Sciatic nerve (tissue), 2 donors: ENCODE measurements around the gene PIBF1. TPM values are rescaled to one million over a fixed set of nuclear protein-coding genes. Genes with fewer than 3 reads are reported as not detected.
"Not testable (repeated sequence)": the region's sequence is repeated elsewhere in the genome, so short reads cannot be mapped to it uniquely, and the experiment has no call there.

Source experiments
- ATAC-seq: fragments of 200-7000 bp; cut with Tn5 transposase; one replicate; pipeline ENCODE4 v1.9.1; 2020; ENCODE audit warnings: mild to moderate bottlenecking, moderate library complexity
- DNase-seq: peaks from one replicate; pipeline ENCODE4 v3.0.0-alpha.2; 2020; ENCODE audit warnings: low spot score
- intact Hi-C: fragments of 100-400 bp; cut with DNase I; formaldehyde crosslinking; loops from one replicate; pipeline ENCODE4 v1.14.2; 2022
- total RNA-seq: library from RNA; stranded (reverse); fragmentation: NEBNext Ultra II Directional; extraction: Animal tissue kit (Norgen Biotek cat#: 25700); gene quantifications from one replicate; pipeline ENCODE4 v1.2.1, GENCODE V29; 2021
- donor health status: DM: no; HTN: no; CAD: no.
- donor health status: DM: no; HTN: no; CAD: no.

PIBF1 gene
- total RNA-seq, 1 donor from 2014 or later = 36.1 TPM

DNA sequence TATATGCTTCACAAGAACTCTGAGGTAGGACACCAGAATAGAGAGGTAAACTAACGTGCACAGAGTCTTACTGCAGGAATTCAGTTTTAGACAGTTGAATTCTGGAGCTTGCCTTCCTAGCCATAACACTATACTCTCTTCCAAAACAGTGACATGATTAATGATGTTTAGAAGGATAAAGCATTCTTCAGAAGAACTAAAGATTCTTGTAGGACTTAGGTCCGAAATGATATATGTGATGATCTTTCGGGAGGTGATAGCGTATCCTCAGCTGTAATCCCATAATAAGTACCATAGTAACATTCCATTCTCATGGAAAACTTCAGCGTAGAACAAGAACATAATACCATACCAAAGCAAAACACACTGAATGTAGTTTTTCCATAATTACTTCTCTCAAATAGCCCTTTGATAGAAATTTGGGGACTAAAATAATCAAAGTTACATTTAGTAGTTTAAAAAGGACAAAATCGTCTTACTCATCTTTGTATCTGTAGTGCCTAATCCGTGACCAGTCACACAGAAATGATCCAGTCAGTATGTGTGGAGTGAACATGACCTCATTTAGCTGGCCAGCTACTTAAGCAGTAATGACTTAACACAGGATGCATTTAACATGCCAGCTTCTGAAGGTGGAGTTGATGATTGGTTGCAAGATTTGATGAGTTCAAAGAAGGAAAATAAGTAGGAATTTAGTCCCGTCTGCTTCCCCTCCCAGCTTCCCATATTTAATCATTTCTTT, 38.4 kb downstream of the PIBF1 start:
- intact Hi-C loops = no loop called here
- no peak for ATAC-seq
- no peak for DNase-seq

DNA sequence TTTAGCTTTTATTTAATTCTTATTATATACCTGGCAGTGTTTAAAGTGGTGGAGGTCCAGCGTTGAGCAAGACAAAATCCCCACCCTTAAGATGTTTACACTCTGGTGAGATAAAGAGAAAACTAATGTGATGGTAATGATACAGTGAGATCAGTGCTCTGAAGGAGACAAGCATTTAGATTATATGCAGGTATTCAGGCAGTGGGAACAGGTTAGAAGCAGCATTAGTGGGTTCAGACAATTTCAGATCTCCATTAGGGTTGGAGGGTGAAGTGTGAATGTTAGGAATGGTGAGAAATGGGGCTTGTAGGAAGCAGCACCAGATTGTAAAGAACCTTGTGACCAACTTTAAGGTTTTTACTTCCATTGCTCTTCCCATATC, 39.0 kb downstream of the PIBF1 start:
- no peak for ATAC-seq
- intact Hi-C loops = no loop called here
- no peak for DNase-seq

DNA sequence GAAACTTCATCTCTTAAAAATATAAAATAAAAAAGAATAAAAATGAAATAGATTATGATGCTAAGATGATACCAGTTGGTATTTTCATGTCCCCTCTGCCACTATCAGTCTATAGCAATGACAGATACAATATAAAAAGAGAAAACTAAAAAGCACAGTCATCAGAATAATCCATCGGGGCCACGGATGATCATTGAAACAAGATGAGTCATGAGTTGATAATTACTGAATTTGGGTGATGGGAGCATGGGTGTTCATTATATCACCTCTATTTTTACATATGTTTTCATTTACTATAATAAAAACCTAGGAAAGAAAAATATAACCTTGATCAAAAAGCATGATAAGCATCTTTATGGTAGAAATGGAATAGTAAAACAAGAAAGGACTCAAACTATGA, 41.1 kb downstream of the PIBF1 start:
- ATAC-seq = no peak
- intact Hi-C loops = no loop called here
- DNase-seq = no peak

DNA sequence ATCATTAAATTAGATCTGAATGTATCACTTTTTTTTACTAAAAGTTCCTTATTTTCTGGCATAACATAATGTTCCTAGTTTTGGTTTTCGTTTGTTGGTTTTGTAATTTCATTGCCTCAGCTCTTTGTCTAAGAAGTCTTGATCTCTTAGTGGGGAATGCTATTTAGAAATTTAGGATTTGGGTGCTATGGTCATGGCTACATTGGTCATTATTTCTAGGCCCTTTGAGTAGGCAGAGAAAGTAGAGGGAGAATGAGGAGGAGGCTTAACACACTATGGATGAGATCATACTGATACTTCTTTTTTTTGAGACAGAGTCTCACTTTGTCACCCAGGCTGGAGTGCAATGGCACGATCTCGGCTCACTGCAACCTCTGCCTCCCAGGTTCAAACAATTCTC, 41.8 kb downstream of the PIBF1 start:
- DNase-seq = no peak
- intact Hi-C loops = no loop called here
- ATAC-seq = no peak

DNA sequence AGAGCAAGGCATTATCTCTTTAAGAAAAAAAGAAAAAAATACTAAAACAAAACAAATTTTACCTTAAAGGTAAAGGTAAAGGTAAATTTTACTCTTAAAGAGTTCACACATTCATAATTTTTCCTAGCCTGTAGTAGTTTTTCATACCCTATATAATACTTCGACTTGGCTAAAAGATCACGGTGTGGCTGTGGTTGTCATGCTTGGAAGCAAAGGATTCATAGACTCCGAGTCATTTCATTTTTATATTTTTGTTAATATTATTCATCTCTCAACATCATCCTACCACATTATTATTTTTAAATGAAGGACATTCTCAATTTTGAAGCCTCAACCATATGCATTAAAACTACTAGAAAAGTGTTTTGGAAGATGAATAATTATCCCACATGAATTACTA, 52.7 kb downstream of the PIBF1 start:
- DNase-seq (no peak), ATAC-seq (no peak)
- intact Hi-C loops = no loop called here

GRCh38 chr13:72839831-72840426, 58.0 kb downstream of the PIBF1 start:
- intact Hi-C loops = no loop called here
- peak; percentile 56 for DNase-seq
- peak; percentile 65 for ATAC-seq

- ATAC-seq (no peak), DNase-seq (no peak)
- intact Hi-C loops = no loop called here
These were observed 61.1 kb downstream of the PIBF1 start for GRCh38 chr13:72842991-72843390.

- ATAC-seq, intact Hi-C loops, DNase-seq: not testable (repeated sequence)
These were observed 63.2 kb downstream of the PIBF1 start for GRCh38 chr13:72845148-72845547.

DNA sequence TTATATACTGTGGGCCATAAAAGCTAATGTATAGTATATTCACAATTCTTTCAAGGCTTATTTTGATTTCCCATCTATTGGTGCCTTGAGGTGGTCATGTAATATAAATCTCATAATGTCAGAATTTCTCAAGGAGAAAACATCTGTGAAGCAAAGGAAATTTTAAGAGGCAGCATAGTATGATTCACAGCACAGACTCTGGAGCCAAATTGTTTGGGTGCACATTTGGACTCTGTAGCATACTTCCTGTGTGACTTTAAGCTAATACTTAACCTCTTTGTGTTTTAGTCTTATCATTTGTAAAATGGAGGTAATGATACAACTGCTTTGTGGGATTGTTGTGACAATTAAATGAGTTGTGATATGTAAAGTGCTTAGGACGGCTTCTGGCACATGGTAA, 67.6 kb downstream of the PIBF1 start:
- intact Hi-C loops = no loop called here
- DNase-seq = no peak
- no peak for ATAC-seq

GRCh38 chr13:72850959-72851677, 69.2 kb downstream of the PIBF1 start:
- DNase-seq (peak; percentile 52), ATAC-seq (no peak)
- intact Hi-C loops = no loop called here

GRCh38 chr13:72851678-72852014, 69.7 kb downstream of the PIBF1 start:
- ATAC-seq (no peak), DNase-seq (no peak)
- intact Hi-C loops = no loop called here

DNA sequence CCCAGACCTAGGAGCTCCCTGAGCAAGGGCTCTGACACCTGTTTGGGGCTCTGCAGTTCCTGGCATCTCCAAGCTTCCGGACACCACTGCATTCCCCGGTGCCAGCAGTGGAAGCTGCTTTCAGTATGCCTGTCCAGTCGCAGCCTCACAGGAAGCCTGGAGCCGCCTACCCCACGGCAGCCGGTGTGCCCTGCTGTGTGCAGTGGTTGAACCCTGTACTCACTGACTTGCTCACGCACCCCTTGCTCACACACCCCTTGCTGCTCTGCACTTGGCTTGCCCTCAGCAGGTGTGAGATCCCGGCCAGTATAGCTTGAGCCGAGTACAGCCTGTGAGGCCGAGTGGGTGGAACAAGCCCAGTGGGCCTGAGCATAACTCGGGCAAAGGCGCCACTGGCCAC, 70.3 kb downstream of the PIBF1 start:
- ATAC-seq = no peak
- DNase-seq = no peak
- intact Hi-C loops = no loop called here

GRCh38 chr13:72853000-72853399, 71.1 kb downstream of the PIBF1 start:
- DNase-seq = no peak
- ATAC-seq = no peak
- intact Hi-C loops = no loop called here

DNA sequence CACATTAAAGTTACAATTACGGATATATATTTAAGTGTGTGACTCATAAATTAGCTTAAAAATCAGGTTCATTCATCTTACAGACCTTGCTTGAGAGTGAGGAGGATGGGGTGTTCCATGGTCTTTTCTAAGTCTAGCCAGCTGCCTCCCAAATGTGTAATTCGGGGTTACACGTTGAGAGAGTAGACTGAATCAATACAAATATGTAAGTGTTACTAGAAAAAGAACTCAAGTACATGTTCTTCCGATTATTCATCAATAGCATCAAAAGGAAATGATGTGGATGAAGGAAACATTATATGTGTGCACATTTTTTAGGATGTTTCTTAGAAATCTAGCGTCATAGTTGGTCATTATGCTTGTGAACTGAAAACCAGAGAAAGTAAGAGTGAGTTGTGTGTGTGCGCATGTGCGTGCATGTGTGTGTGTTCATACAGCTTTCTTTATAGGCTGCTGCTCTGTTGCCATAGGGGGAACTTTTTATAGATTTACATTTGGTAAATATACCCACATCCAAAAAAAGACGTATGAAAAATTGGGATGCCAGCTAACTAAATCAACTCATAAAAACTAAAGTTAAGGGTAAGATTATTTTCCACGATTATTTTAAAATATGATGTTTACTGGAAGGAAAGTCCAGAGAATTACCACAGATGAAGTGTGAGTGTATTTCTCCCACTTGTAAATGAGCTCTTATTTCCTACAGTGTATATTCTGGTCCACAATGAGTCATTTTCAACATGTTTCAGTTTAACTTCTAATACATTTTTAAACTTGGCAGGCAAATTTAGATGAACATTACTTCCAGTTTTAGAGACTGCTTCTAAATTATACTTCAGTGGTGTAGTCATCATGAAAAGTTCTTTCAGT, 82.4 kb downstream of the PIBF1 start:
- ATAC-seq (no peak), DNase-seq (no peak)
- intact Hi-C loops = no loop called here

DNA sequence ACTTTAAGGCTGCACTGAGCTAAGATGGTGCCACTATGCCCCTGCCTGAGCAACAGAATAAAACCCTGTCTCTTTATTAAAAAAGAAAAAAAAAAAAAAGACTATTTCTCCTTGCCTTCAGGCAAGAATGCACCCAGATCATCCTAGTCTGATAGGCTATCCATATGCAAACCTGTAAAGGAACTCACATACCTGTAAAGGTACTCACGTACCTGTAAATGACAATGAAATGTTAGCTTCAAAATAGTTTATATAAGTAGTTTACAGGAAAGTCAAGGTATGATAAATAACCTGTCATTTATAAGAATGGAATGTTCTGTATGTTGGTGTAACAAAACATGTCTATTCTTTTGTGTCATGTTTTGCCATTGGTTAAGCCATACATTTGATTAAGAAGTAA, 86.3 kb downstream of the PIBF1 start:
- intact Hi-C loops = no loop called here
- DNase-seq = no peak
- ATAC-seq = no peak

- intact Hi-C loops = no loop called here
- DNase-seq (no peak), ATAC-seq (no peak)
These were observed 93.3 kb downstream of the PIBF1 start for GRCh38 chr13:72875233-72875632.

DNA sequence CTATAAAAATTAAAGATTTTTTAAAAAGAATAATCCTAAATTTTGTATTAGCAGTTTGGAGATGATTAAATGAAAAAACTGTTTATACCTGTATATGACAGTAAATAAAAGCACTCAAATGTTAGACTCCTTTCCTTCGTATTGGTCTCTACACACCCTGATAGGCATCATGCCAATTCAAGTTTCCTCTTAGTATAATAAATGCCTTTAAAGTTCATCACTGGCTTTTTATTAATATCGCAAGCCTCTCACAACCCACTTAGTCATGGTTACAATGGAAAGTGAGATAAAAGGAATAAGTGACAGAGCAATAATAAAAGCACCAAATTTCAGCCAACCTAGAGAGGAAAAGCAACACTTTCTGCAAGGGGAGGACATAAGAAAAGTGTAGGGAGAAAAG, 102.2 kb downstream of the PIBF1 start:
- intact Hi-C loops = no loop called here
- DNase-seq (no peak), ATAC-seq (no peak)

DNA sequence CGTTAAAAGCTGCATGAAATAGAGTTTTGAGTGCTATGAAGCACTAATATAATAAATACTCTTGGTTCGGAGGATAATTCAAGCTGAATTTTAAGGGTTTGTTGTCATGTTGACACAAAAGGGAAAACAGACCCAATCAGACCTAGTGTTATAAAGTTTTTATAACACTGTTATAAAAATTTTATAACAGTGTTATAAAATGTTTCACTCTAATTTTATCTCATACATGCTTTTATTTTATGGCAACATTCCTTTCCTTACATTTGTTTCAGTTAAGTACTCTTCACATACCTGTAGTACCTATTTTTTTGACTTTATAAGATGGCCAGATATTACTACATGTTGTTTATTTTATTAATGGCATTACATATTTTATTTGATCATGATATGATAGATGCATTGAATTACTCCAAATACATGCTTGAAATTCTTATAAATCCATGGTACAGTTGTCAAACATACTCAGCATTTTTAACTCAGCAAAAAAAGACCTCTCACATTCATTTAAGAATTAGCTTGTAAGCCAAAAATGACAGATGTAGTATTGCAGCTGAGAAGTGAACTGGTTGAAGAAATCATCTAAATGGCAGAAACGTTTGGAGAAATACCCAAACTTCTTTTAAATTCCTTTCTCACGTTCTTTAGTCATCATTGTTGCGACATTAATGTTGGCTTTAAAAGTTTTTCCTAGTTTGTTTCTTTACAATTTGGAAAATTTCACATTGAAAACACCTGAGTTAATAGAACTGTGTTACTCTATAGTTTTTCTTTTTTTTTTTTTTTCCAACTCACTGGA, 104.5 kb downstream of the PIBF1 start:
- no peak for ATAC-seq
- DNase-seq = no peak
- intact Hi-C loops = no loop called here

DNA sequence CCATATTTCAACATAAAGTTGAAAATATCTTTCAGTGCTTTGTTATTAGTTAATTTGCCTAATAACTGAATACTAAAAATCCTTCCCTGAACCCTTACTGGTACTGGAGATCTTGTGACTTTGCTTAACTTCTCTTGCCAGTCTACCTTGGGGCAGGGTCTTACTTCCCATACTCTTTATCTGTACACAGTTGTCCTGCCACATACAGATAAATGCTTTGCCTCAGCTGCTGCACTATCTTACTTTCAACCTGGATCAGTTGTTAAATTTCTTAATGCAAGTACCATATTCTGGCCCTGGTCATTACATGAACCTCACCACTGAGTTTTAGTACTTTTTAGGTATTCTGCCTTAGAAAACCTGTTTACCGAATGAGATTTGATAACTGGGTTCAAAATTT, 107.6 kb downstream of the PIBF1 start:
- ATAC-seq (no peak), DNase-seq (no peak)
- intact Hi-C loops = no loop called here
